UCSD-AML1 (cell line): ENCODE results near the gene TECPR2.
A peak's percentile ranks its signal among the peaks of the same experiment; 100 is the strongest.

Experiments used
- DNase-seq: peaks from one replicate; lab custom pipeline; 2025; ENCODE audit not compliant: unreplicated experiment; lab: John Stamatoyannopoulos, UW

TECPR2 gene

GRCh38 chr14:102424520-102424919 is 61.8 kb downstream of the TECPR2 start:
- no peak for DNase-seq

- no peak for DNase-seq
These were observed 62.2 kb downstream of the TECPR2 start for GRCh38 chr14:102424923-102425322.

GRCh38 chr14:102426796-102427195 is 64.1 kb downstream of the TECPR2 start:
- DNase-seq: no peak

- DNase-seq: no peak
These were observed 64.9 kb downstream of the TECPR2 start for GRCh38 chr14:102427642-102428041.

DNA sequence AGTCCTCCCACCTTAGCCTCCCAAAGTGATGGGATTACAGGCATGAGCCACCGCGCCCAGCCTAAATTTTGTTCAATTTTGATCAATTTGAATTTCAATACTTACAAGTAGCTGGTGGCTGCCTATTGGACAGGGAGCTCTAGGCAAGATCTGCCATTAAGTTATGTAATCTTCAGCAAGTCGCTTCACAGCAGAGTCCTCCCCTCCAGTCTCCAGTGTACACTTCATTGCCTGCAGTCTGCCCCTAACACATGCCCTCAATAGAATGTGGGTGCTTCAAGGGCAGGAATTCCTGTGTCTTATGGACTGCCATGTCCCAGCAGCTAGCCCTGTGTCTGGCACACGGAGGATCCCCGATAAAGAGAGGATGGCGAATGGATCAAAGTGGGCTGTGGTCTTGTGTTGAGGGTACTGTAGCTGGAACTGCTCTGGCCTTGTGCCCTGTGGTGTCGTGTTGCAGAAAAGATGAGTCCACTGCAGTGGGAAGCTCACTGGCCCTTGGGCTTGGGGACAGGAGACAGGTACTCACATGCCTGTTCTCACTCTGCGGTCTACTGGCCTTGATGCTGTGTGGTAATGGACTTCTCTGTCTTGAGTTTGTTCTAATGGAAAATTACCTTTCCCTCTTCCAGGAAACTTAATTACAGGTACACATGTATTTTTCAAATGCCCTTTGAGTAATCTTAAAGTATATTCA is 67.6 kb downstream of the TECPR2 start:
- no peak for DNase-seq

GRCh38 chr14:102431751-102432150 is 69.0 kb downstream of the TECPR2 start:
- DNase-seq: no peak

- no peak for DNase-seq
These were observed 72.0 kb downstream of the TECPR2 start for GRCh38 chr14:102434647-102435175.

DNA sequence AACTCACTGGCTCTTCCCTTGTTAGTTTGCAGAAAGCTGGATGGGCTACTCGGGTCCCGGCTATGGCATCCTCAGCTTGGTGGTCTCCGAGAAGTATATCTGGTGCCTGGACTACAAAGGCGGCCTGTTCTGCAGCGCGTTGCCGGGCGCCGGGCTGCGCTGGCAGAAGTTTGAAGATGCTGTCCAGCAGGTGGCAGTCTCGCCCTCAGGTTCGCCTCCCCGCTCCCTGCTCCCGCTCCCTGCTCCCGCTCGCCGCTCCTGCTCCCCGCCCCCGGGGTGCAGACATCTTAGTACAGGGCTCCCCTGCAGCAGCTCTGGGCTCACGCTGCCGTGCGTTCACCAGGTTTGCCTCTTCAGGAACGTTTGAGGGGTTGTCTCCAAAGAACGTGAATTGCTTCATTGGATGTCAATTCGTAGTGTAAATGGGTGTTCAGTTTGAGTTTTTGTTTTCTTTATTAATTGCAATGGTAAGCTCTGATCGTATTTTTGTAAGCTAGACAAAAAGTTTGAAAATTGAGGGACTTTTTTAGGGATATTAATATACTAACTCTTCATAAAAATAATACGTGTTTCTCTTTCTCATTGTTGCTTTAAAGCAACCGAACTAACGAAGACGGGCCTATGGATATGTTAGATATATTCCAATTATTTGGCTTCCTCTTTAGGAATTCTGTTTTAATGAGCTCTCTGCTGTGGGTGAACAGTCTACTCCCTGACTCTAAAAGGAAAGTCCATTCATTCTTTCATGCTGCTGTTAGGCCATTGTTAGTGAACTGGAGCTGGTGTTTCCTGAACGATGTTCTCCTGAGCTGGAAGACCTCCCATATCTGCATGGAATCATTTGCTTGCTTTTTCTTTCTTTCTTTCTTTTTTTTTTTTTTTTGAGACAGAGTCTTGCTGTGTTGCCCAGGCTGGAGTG is 75.5 kb downstream of the TECPR2 start:
- peak; percentile 79 for DNase-seq

DNA sequence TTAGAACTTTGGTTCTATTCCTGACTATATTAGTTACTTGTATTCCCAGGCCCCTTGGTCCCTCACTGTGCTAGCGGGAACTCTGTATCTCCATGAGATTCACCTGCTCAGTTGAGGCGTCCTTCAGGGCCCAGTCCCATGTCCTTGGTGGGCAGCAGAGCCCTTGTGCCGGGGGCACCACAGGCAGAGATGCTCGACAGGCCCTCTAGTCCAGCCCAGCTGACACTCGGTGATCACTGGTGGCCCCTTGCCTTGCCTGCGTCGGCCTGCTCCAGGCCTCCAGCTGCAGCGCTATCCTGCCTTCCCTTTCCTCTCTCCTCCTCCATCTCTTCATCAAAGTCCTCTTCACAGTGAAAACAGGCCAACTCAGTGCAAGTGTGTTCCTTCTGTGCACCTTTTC is 76.8 kb downstream of the TECPR2 start:
- no peak for DNase-seq

DNA sequence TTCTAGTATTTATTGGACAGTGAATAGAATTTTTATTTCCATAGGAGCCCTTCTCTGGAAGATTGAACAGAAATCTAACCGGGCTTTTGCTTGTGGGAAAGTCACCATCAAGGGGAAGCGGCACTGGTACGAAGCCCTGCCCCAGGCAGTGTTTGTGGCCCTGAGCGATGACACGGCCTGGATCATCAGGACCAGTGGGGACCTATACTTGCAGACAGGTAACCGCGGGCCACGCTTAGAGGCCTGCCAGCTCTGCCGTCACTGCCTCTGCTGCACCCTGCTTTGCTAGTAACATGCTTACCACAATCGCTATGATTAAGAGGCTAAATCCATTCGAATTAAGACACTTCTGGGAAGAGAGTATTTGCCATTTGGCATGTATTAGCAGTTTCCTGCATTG is 77.7 kb downstream of the TECPR2 start:
- DNase-seq: no peak

DNA sequence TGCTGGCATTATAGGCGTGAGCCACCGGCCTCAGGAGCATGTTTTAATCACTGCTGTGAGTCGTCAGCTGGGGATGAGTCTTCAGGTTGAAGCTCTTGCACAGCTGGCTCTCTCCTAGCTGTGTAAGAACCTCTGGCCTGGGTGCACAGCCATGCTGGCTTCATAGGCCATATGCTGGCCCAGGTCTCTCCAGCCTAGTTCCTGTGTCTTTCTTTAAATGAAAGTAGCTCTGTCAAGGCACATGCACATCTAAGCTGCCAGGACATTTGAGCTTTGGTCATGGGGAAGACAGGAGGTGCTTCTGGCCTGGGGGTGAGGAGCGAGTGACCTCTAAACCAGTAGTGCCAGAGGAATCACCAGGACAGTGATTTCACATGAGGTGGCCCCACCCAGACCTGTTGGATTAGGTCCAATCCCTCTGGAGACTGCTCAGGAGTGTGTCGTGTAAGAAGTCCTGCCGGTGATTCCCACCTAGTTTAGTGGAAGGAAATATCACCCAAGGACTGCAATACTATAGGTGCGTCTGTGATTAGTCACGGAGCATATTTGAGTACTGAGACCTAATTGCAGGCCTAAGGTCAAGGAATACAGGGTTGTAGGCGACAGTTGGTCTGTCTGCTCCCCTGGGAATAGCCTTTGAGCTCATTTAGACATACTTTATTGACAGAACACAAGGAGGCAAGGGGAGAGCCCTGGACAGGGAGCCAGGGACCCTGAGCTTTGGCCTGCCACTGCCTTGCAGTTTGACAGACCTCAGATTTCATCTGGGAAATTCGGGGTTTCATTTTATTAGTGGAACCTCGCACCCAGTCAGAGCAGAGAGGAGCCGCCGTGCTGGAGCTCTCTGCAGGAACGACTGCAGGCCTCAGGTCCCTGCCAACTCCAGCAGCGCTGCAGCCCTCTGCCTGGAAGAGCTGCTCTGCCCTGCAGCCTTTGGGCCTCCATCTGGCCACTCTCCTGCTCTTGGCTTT is 79.8 kb downstream of the TECPR2 start:
- DNase-seq: no peak

GRCh38 chr14:102445066-102445465 is 82.3 kb downstream of the TECPR2 start:
- no peak for DNase-seq

GRCh38 chr14:102445641-102446040 is 82.9 kb downstream of the TECPR2 start:
- no peak for DNase-seq

GRCh38 chr14:102450206-102451063 is 87.7 kb downstream of the TECPR2 start:
- DNase-seq: no peak

DNA sequence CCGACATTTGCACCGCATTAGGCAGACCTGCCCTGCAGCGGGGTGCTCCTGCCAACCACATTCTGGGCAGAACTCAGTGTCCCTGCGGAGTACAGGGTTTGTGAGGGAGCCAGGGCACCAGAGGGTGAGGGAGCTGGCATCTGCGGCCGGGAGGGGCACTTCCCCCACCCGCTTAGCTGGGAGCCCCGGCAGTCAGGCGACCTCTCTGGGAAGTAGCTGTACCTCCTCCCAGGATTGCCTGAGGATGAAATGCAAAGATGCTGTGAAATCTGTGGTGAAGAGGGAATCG is 88.3 kb downstream of the TECPR2 start:
- no peak for DNase-seq

DNA sequence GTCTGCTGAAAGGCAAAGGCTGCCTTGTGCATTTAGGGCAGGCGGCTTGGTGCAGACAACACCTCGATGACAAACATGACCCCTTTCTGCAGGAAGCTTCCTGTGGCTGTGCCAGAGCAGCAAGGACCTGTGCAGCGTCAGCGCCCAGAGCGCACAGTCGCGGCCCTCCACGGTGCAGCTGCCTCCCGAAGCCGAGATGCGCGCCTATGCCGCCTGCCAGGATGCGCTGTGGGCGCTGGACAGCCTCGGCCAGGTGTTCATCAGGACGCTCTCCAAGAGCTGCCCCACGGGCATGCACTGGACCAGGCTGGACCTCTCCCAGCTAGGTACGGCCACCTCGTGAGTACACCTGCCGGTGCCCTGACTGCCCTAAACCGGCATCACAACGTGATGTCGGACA is 89.6 kb downstream of the TECPR2 start:
- DNase-seq: no peak

DNA sequence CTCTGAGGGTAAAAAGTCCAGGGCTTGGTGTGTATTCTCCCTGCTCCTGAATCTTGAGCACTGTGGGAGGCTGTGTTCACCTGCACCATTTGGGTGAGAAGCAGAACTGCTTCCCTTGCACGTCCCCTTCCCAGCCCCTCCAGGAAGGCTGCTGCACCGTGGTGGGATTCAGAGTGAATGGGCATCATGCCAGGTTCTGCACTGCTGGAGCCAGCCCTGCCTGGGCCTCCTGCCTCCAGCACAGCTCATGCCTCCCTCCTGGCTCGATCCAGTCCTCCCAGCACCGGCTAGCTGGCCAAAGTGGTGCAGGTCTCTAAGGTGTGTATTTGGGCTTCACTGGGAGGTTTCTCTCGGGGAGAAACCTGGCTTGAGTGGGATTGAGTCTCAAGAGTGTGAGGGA is 92.0 kb downstream of the TECPR2 start:
- no peak for DNase-seq

DNA sequence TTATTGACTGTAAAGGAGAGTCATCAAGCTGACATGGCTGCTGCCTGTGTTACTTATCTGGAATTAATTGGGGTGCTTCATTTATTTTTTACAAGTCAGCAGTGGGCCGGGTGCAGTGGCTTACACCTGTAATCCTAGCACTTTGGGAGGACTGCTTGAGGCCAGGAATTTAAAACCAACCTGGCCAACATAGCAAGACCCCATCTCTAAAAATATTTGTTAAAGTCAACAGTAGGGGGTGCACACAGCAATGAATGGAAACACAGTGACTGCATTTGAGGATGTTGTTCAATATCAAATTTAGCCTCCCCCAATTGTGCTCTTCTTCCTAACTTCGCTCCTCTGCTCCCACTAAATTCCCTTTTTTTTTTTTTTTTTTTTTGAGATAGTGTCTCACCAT is 94.8 kb downstream of the TECPR2 start:
- no peak for DNase-seq

DNA sequence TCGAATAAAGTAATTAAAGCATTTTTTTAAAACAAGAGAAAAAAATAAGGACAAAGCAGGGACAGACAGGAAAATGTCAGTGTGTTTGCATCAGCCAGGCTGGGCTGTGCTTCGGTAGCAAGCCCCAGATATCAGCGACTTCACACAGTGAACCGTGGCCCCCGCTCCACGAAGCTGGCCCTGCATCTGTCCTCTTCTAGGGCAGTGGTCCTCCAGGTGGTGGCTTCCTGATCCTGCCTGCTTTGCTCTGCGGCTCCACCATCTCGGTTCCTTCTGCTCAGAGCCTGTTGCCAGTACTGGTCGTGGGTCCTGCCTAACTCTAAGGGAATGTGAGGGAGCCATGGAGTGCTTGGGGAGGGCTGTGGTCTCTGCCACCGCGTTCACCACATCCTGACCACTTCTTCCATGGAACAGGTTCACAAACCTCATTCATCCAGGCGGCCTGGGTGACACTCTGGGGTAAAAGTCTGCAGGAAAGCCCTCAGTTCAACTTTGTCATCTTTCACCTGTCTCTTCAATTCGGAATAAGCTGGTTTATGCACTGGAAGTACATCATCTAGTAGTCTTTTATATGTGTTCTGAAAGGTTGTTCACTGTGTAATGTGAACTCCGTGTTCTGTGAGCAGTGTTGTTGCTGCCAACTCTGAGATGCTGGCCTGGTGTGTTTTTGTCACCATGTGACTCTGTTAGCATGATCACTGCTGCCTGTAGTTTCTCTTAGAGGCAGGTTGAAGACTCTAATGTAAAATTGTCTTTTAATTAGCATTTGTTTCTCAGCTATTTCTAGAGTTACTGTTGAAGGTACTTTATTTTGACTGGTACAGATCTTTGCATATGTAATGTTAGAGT is 99.0 kb downstream of the TECPR2 start:
- DNase-seq: peak; percentile 74
